Osteocyte (in vitro differentiated cells): ENCODE results near the gene NUDT16. TPM values are rescaled to one million over a fixed set of nuclear protein-coding genes. Genes with fewer than 3 reads are reported as not detected.
A peak's percentile ranks its signal among the peaks of the same experiment; 100 is the strongest.

Experiments used
- DNase-seq: peaks from one replicate; pipeline ENCODE4 v3.0.0; 2021; ENCODE audit warnings: mixed read lengths; ENCODE audit not compliant: unreplicated experiment; ENCODE audit errors: extremely low spot score
- H3K27ac Mint-ChIP-seq: one replicate; pipeline ENCODE4 v1.8.0; 2021; ENCODE audit warnings: mild to moderate bottlenecking, mixed read lengths; ENCODE audit not compliant: unreplicated experiment
- H3K27me3 Mint-ChIP-seq: one replicate; pipeline ENCODE4 v1.8.0; 2021; ENCODE audit warnings: mixed read lengths; ENCODE audit not compliant: unreplicated experiment
- H3K36me3 Mint-ChIP-seq: one replicate; pipeline ENCODE4 v1.8.0; 2021; ENCODE audit warnings: mixed read lengths; ENCODE audit not compliant: unreplicated experiment
- H3K4me1 Mint-ChIP-seq: one replicate; pipeline ENCODE4 v1.8.0; 2021; ENCODE audit warnings: mixed read lengths; ENCODE audit not compliant: unreplicated experiment
- H3K4me3 Mint-ChIP-seq: one replicate; pipeline ENCODE4 v1.8.0; 2021; ENCODE audit warnings: mild to moderate bottlenecking, moderate library complexity, mixed read lengths; ENCODE audit not compliant: unreplicated experiment
- H3K9me3 Mint-ChIP-seq: one replicate; pipeline ENCODE4 v1.8.0; 2021; ENCODE audit warnings: mixed read lengths; ENCODE audit not compliant: unreplicated experiment
- CTCF ChIP-seq: fragments of 200-600 bp; sonication (generic); IDR thresholded peaks from 2 replicates; pipeline ENCODE4 v1.5.0; 2021; ENCODE audit warnings: antibody characterized with exemption, mild to moderate bottlenecking, moderate library complexity
- total RNA-seq: library from RNA; stranded (reverse); gene quantifications from 2 replicates; pipeline ENCODE4 v1.2.1, GENCODE V29; 2021

Gene NUDT16
- total RNA-seq, 1 donor from 2014 or later: 16.4 TPM

GRCh38 chr3:131349946-131350347 is 31.6 kb upstream of the NUDT16 start:
- Mint-ChIP-seq H3K4me1 (peaks cover 26% of the 10 kb centered on the region), H3K9me3 (no peaks in the 10 kb centered on the region), H3K27me3 (no peaks in the 10 kb centered on the region), H3K36me3 (no peaks in the 10 kb centered on the region), H3K27ac (peak overlapping the region; percentile 39), H3K4me3 (no peak overlapping the region)
- no peak for DNase-seq
- no peak for TF ChIP-seq CTCF

- TF ChIP-seq CTCF: no peak
- Mint-ChIP-seq H3K27me3 (no peaks in the 10 kb centered on the region), H3K4me1 (peaks cover 26% of the 10 kb centered on the region), H3K36me3 (no peaks in the 10 kb centered on the region), H3K27ac (peak overlapping the region; percentile 11), H3K9me3 (no peaks in the 10 kb centered on the region), H3K4me3 (no peak overlapping the region)
- DNase-seq: no peak
Measured at GRCh38 chr3:131350506-131350905, 31.1 kb upstream of the NUDT16 start.

GRCh38 chr3:131353016-131353877 is 28.3 kb upstream of the NUDT16 start:
- no peaks in the 10 kb centered on the region for H3K36me3 Mint-ChIP-seq
- H3K4me3 Mint-ChIP-seq: no peak overlapping the region
- H3K27me3 Mint-ChIP-seq: peaks cover 2% of the 10 kb centered on the region
- no peak overlapping the region for H3K27ac Mint-ChIP-seq
- no peak for DNase-seq
- H3K9me3 Mint-ChIP-seq: no peaks in the 10 kb centered on the region
- peaks cover 26% of the 10 kb centered on the region for H3K4me1 Mint-ChIP-seq
- no peak for TF ChIP-seq CTCF

GRCh38 chr3:131353986-131354385 is 27.6 kb upstream of the NUDT16 start:
- DNase-seq: no peak
- Mint-ChIP-seq H3K27me3 (peaks cover 2% of the 10 kb centered on the region), H3K36me3 (no peaks in the 10 kb centered on the region), H3K27ac (no peak overlapping the region), H3K4me1 (peaks cover 22% of the 10 kb centered on the region), H3K4me3 (no peak overlapping the region), H3K9me3 (no peaks in the 10 kb centered on the region)
- TF ChIP-seq CTCF: no peak

GRCh38 chr3:131356006-131356595 is 25.5 kb upstream of the NUDT16 start:
- no peaks in the 10 kb centered on the region for H3K9me3 Mint-ChIP-seq
- DNase-seq: no peak
- TF ChIP-seq CTCF: no peak
- peaks cover 2% of the 10 kb centered on the region for H3K27me3 Mint-ChIP-seq
- H3K4me3 Mint-ChIP-seq: no peak overlapping the region
- no peak overlapping the region for H3K27ac Mint-ChIP-seq
- H3K4me1 Mint-ChIP-seq: peaks cover 5% of the 10 kb centered on the region
- no peaks in the 10 kb centered on the region for H3K36me3 Mint-ChIP-seq
